SJCRH30 (cell line): Measurements from ENCODE around the gene ALKBH4. TPM values are rescaled to one million over a fixed set of nuclear protein-coding genes. Genes with fewer than 3 reads are reported as not detected.

Experiments used
- DNase-seq, 2 experiments: peaks; one replicate each; pipeline ENCODE4 v3.0.0-alpha.2; 2015 to 2020
- H3K27ac ChIP-seq: fragments of 250-450 bp; sonication (Bioruptor Pico); 2 replicates; pipeline ENCODE4 v1.5.1; 2020; ENCODE audit warnings: mild to moderate bottlenecking, moderate library complexity
- H3K27me3 ChIP-seq: fragments of 250-450 bp; sonication (Bioruptor Pico); 2 replicates; pipeline ENCODE4 v1.5.1; 2020; ENCODE audit warnings: mild to moderate bottlenecking, moderate library complexity
- H3K36me3 ChIP-seq: fragments of 250-450 bp; sonication (Bioruptor Pico); 2 replicates; pipeline ENCODE4 v1.5.1; 2020; ENCODE audit warnings: mild to moderate bottlenecking, moderate library complexity
- H3K4me1 ChIP-seq: fragments of 250-450 bp; sonication (Bioruptor Pico); 2 replicates; pipeline ENCODE4 v1.5.1; 2020; ENCODE audit warnings: mild to moderate bottlenecking, moderate library complexity
- H3K4me3 ChIP-seq: fragments of 250-450 bp; sonication (Bioruptor Pico); 2 replicates; pipeline ENCODE4 v1.5.1; 2020; ENCODE audit warnings: mild to moderate bottlenecking, moderate library complexity
- H3K9me3 ChIP-seq: fragments of 250-450 bp; sonication (Bioruptor Pico); replicated peaks from 2 replicates; pipeline ENCODE4 v1.5.1; 2020; ENCODE audit warnings: mild to moderate bottlenecking, moderate library complexity
- total RNA-seq: library from RNA; depleted of rRNA; stranded (reverse); fragments of >200 nt; shearing (Covaris generic); gene quantifications from 2 replicates; pipeline ENCODE4 v1.2.3, GENCODE V29; 2014

Gene ALKBH4
- total RNA-seq, 1 experiment from 2014 or later = 16.2 TPM

DNA sequence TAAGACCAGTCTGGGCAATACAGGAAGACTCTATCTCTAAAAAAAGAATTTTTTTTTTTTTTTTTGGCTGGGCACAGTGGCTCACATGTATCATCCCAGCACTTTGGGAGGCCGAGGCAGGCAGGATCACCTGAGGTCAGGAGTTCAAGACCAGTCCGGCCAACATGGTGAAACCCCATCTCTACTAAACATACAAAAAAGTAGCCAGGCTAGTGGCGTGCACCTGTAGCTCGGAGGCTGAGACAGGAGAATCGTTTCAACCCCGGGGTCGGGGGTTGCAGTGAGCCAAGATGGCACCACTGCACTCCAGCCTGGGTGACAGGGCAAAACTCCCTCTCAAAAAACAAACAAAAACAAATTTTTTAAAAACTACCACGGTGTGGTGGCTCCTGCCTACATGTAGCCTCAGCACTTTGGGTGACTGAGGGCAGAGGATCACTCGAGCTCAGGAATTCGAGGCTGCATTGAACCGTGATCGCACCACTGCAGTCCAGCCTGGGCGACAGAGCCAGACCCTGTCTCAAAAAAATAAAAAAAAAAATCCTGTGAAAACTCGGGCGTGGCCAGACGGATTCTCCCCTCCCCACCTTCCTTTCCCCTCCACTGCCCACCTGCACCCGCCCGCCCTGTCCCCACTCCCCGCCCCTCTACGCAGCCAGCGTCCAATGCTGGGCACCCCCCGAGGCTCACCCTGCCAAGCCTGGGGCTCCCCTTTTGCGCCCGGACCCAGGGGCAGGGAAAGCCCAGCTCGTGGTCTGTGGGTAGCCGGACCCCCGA, 32.0 kb downstream of the ALKBH4 start:
- no peak for DNase-seq
- H3K9me3 ChIP-seq = no peaks in the 10 kb centered on the region
- H3K27me3 ChIP-seq = no peaks in the 10 kb centered on the region
- peaks cover 5% of the 10 kb centered on the region; the same call in 1 of the 2 replicates for H3K4me1 ChIP-seq
- H3K36me3 ChIP-seq = no peaks in the 10 kb centered on the region
- no peak overlapping the region for H3K27ac ChIP-seq
- H3K4me3 ChIP-seq = peak overlapping the region; percentile 96

- H3K4me1 ChIP-seq = peaks cover 5% of the 10 kb centered on the region; the same call in 1 of the 2 replicates
- 0 out of 2 replicates have a peak, but pooled peaks cover 4% of the 10 kb centered on the region for H3K36me3 ChIP-seq
- peak in 1 of 2 experiments; percentile 34 for DNase-seq
- no peaks in the 10 kb centered on the region for H3K9me3 ChIP-seq
- no peaks in the 10 kb centered on the region for H3K27me3 ChIP-seq
- H3K4me3 ChIP-seq = no peak overlapping the region
- no peak overlapping the region for H3K27ac ChIP-seq
These were observed 32.9 kb downstream of the ALKBH4 start for GRCh38 chr7:102431617-102432298.

DNA sequence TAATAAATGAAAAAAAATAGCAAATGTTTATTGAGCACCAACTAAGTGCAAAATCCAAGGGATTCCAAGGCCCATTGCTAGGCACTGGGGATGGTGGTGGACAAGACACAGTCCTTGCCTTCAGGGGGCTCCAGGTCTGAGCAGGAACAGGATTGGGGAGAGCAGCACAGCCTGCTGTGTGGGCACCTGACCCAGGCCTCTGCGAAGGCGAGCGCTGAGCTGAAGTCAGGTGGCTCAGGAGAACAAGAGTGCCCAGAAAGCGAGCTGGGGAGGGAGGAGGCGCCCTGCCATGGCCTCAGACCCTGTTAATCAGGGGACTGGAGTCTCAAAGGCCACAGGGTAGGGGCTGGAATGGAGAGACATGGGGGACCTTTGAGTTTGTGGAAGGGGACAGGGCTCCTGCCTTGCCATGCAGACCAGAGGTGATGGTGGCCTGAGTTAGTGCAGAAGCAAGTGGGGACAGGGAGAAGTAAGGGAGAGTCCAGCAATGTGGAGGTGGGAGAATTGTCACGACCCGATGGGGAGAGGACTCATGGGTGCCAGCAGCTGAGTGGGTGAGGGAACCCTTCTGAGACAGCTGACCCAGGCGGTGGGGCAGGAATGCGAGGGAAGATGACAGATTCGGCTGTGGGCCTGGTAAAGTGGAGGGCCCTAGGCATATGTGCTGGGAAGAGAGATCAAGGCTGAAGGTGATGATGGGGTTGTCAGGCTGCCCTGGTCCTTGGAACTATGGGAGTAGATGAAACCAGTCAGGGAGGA, 35.3 kb downstream of the ALKBH4 start:
- Histone ChIP-seq H3K36me3 (peaks cover 20% of the 10 kb centered on the region), H3K27me3 (no peaks in the 10 kb centered on the region), H3K27ac (no peak overlapping the region), H3K4me3 (no peak overlapping the region), H3K4me1 (peaks cover 5% of the 10 kb centered on the region; the same call in 1 of the 2 replicates), H3K9me3 (no peaks in the 10 kb centered on the region)
- no peak for DNase-seq

- H3K27me3 ChIP-seq = no peaks in the 10 kb centered on the region
- DNase-seq = no peak
- peaks cover 5% of the 10 kb centered on the region; the same call in 1 of the 2 replicates for H3K4me1 ChIP-seq
- no peak overlapping the region for H3K27ac ChIP-seq
- no peak overlapping the region for H3K4me3 ChIP-seq
- H3K9me3 ChIP-seq = no peaks in the 10 kb centered on the region
- peaks cover 28% of the 10 kb centered on the region for H3K36me3 ChIP-seq
These were observed 37.7 kb downstream of the ALKBH4 start for GRCh38 chr7:102427019-102427405.

DNA sequence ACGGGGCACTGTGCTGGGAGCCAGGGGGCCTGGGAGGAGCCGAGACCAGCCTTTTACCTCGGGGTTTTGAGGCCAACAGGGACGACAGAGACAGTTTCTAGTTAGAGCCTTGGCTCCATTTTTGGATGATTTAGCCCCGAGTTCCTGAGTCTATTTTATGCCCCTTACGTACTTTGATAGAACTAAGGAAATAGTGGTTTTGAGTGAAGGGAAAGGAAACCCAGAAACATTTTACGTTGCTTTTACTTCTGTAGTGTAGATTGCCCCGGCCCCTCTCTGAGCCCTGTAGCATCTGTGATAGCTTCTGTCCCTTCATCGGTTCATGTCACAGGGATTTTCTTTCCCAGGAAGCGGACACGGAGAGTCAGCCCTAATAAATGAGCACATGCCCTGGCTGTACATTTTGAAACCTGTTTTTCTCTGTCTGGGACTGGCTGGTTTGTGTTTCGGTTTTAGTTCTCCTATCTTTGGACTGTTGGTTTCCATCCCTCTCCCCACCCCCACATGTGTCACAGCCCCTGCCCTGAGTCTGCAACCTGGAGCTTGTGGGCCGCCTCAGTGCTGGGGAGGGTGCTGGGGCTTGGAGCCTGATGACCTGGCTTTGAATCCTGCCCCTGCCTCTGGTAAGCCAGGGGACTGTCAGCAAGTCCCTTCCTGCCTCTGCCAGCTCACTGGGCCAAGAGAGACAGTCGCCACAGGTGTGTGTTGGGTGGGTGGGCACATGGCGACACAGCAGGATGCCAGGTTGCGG, 38.2 kb downstream of the ALKBH4 start:
- peaks cover 33% of the 10 kb centered on the region for H3K36me3 ChIP-seq
- H3K4me3 ChIP-seq = no peak overlapping the region
- no peak for DNase-seq
- no peak overlapping the region for H3K27ac ChIP-seq
- no peaks in the 10 kb centered on the region for H3K27me3 ChIP-seq
- peaks cover 3% of the 10 kb centered on the region; the same call in 1 of the 2 replicates for H3K4me1 ChIP-seq
- H3K9me3 ChIP-seq = no peaks in the 10 kb centered on the region

DNA sequence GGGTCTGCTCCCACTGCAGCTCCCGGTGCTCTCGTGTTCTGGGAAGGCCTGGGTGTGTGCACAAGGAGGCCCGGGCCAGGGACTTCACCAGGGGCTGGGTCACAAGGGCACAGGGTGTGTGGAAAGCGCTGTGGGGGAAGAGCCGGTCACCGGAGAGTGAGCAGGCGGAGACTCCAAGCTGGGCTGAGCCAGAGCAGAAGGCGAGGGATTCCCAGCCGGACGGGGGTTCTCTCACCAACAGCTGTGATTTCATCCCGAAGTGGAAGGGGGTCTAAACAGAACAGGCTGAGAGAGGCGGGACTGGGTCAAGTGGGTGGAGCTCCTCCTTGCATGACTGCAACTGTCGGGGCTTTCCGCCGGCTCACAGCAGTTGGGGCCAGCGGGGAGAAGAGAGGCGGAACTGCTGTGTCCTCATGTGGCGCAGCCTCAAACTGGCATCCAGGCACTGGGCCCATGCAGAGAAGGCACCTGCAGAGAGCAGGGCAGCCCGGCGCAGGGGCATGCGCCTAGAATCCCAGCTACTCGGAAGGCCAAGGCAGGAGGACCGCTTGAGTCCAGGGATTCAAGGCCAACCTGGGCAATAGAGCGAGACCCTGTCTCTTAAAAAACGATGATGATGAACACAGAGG, 38.9 kb downstream of the ALKBH4 start:
- DNase-seq = no peak
- H3K9me3 ChIP-seq = no peaks in the 10 kb centered on the region
- no peaks in the 10 kb centered on the region for H3K27me3 ChIP-seq
- H3K27ac ChIP-seq = no peak overlapping the region
- H3K4me1 ChIP-seq = no peaks in the 10 kb centered on the region
- peaks cover 39% of the 10 kb centered on the region for H3K36me3 ChIP-seq
- no peak overlapping the region for H3K4me3 ChIP-seq

GRCh38 chr7:102424787-102425218, 39.9 kb downstream of the ALKBH4 start:
- peaks cover 49% of the 10 kb centered on the region for H3K36me3 ChIP-seq
- no peaks in the 10 kb centered on the region for H3K27me3 ChIP-seq
- H3K4me3 ChIP-seq = no peak overlapping the region
- DNase-seq = no peak
- H3K4me1 ChIP-seq = no peaks in the 10 kb centered on the region
- H3K27ac ChIP-seq = no peak overlapping the region
- no peaks in the 10 kb centered on the region for H3K9me3 ChIP-seq

- Histone ChIP-seq H3K9me3 (no peaks in the 10 kb centered on the region), H3K4me3 (no peak overlapping the region), H3K36me3 (peaks cover 49% of the 10 kb centered on the region), H3K27me3 (no peaks in the 10 kb centered on the region), H3K4me1 (no peaks in the 10 kb centered on the region), H3K27ac (no peak overlapping the region)
- DNase-seq = no peak
These were observed 40.5 kb downstream of the ALKBH4 start for GRCh38 chr7:102424129-102424551.

GRCh38 chr7:102421706-102422240, 42.9 kb downstream of the ALKBH4 start:
- Histone ChIP-seq H3K36me3 (peaks cover 56% of the 10 kb centered on the region), H3K4me1 (no peaks in the 10 kb centered on the region), H3K4me3 (no peak overlapping the region), H3K27me3 (no peaks in the 10 kb centered on the region), H3K27ac (no peak overlapping the region), H3K9me3 (no peaks in the 10 kb centered on the region)
- no peak for DNase-seq

- Histone ChIP-seq H3K4me1 (no peaks in the 10 kb centered on the region), H3K27ac (no peak overlapping the region), H3K9me3 (no peaks in the 10 kb centered on the region), H3K4me3 (no peak overlapping the region), H3K27me3 (no peaks in the 10 kb centered on the region), H3K36me3 (peaks cover 52% of the 10 kb centered on the region)
- no peak for DNase-seq
These were observed 46.1 kb downstream of the ALKBH4 start for GRCh38 chr7:102418592-102418991.

DNA sequence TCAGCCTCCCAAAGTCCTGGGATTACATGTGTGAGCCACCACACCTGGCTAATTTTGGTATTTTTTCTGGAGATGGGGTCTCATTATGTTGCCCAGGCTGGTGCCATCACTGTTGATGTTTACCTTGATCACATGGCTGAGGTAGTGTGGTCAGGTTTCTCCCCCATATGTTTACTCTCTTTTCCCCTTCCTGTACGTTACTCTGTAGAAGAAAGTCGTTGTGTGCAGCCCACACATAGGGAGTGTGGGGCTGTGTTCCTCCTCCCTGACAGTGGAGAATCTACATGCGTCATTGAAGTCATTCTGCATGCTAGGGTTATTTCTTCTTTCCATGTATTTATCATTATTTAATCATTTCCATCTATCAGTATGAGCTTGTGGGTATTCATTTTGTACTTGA, 47.6 kb downstream of the ALKBH4 start:
- Histone ChIP-seq H3K4me3 (no peak overlapping the region), H3K27me3 (no peaks in the 10 kb centered on the region), H3K4me1 (no peaks in the 10 kb centered on the region), H3K27ac (no peak overlapping the region), H3K9me3 (no peaks in the 10 kb centered on the region), H3K36me3 (peaks cover 58% of the 10 kb centered on the region)
- DNase-seq = no peak

DNA sequence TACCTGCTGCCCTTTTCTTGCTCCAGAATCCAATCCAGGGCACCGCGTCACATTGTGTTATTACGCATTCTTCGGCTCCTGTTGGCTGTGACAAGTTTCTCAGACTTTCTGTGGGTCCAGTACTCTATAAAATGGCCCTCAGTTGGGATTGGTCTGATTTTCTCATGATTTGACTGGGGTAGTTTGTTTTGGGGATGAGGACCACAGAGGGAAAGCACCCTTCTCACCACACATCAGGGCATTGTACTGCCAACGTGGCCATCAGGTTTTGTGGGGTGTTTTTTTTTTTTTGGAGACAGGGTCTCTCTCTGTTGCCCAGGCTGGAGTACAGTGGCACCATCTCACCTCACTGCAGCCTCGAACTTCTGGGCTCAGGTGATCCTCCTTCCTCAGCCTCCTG, 48.3 kb downstream of the ALKBH4 start:
- no peak for DNase-seq
- Histone ChIP-seq H3K36me3 (peaks cover 55% of the 10 kb centered on the region), H3K9me3 (no peaks in the 10 kb centered on the region), H3K4me3 (no peak overlapping the region), H3K27me3 (no peaks in the 10 kb centered on the region), H3K27ac (no peak overlapping the region), H3K4me1 (no peaks in the 10 kb centered on the region)

- no peaks in the 10 kb centered on the region for H3K4me1 ChIP-seq
- no peaks in the 10 kb centered on the region for H3K9me3 ChIP-seq
- no peaks in the 10 kb centered on the region for H3K27me3 ChIP-seq
- no peak for DNase-seq
- H3K36me3 ChIP-seq = peaks cover 52% of the 10 kb centered on the region
- no peak overlapping the region for H3K27ac ChIP-seq
- H3K4me3 ChIP-seq = no peak overlapping the region
These were observed 48.9 kb downstream of the ALKBH4 start for GRCh38 chr7:102415685-102416225.
